Peyer's patch (tissue), 4 donors: ENCODE measurements around the gene DNMT3A. TPM values are rescaled to one million over a fixed set of nuclear protein-coding genes. Genes with fewer than 3 reads are reported as not detected.

ENCODE experiments used
- DNase-seq, 3 donors: peaks; one replicate each; pipeline ENCODE4 v3.0.0-alpha.2; 2017 to 2019
- H3K27ac ChIP-seq, 4 donors: fragments of 200-600 bp; sonication (generic); one replicate each; pipeline ENCODE4 v1.5.1; 2016 to 2019
- H3K27me3 ChIP-seq, 2 donors: fragments of 200-600 bp; sonication (generic); one replicate each; pipeline ENCODE4 v1.5.1; 2019
- H3K36me3 ChIP-seq, 3 donors: fragments of 200-600 bp; sonication (generic); one replicate each; pipeline ENCODE4 v1.5.1; 2016 to 2019
- H3K4me1 ChIP-seq, 4 donors: fragments of 200-600 bp; sonication (generic); one replicate each; pipeline ENCODE4 v1.5.1; 2016 to 2019
- H3K4me3 ChIP-seq, 4 donors: fragments of 200-600 bp; sonication (generic); 1 replicate in 3 of 4; 2 replicates in 1 of 4; pipeline ENCODE4 v1.5.1; 2016 to 2019; ENCODE audit warnings: mild to moderate bottlenecking in 1 of 4
- H3K9me3 ChIP-seq, 4 donors: fragments of 200-600 bp; sonication (generic); one replicate each; pipeline ENCODE4 v1.5.1; 2016 to 2019; ENCODE audit warnings: mild to moderate bottlenecking in 1 of 4
- POLR2A ChIP-seq, 2 donors: fragments of 450-650 bp; IDR thresholded peaks; one replicate each; pipeline ENCODE4 v1.5.1; 2017; ENCODE audit warnings: antibody characterized with exemption in 2 of 2, mild to moderate bottlenecking in 2 of 2, moderate library complexity in 2 of 2
- total RNA-seq, 4 donors: library from RNA; depleted of rRNA; stranded (reverse); fragments of >200 nt; gene quantifications; one replicate each; pipeline ENCODE4 v1.1.0, GENCODE V29; 2016
- TF ChIP-seq, protein P1 (sequence below), 6 experiments: fragments of 450-650 bp in 4 of 6; fragments of 200-600 bp in 2 of 6; sonication (generic) in 1 of 6; IDR thresholded peaks; one replicate each; pipeline ENCODE4 v1.5.1; 2017 to 2019; ENCODE audit warnings: antibody characterized with exemption in 6 of 6, mild to moderate bottlenecking in 3 of 6, moderate library complexity in 1 of 6

Gene DNMT3A
- total RNA-seq, 4 donors from 2014 or later: 10.7 to 126 (median 27.7) TPM

DNA sequence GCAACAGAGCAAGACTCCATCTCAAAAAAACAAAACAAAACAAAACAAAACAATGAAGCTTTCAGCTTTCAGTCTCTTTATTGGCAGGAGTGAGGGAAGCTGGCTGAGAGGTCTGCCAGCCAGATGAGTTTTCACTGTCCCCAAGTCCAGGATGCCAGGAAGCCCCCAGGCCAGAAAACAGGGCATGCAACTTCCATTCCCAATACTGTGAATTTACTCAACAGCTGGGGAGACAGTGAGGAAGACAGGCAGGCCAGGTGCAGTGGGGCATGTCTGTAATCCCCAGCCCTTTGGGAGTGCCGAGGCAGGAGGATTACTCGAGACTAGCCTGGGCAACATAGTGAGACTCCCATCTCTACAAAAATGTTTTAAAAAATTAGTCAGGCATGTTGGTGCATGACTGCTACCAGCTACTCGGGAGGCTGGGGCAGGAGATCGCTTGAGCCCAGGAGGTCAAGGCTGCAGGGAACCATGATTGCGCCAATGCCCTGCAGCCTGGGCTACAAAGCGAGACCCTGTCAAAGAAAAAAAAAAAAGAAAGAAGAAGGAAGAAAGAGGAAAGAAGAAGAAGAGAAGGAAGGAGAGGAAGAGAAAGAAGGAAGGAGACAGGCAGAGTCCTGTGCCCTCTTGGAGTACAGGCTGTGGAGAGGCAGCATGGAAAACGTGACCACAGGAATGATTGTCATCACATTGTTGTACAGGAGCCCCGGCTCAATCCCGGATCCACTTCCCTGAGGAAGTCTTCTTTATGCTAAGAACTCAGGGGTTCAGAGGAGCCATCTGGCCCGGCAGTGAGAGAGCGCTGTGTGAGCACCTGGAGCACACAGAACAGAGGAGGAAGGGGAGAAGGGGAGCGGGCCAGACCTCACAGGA is 144.2 kb downstream of the DNMT3A start:
- no peak overlapping the region for H3K27ac ChIP-seq
- no peaks in the 10 kb centered on the region for H3K4me1 ChIP-seq
- no peak for DNase-seq
- H3K9me3 ChIP-seq: no peaks in the 10 kb centered on the region
- no peaks in the 10 kb centered on the region for H3K27me3 ChIP-seq
- H3K4me3 ChIP-seq: no peak overlapping the region
- TF ChIP-seq, protein P1, sequence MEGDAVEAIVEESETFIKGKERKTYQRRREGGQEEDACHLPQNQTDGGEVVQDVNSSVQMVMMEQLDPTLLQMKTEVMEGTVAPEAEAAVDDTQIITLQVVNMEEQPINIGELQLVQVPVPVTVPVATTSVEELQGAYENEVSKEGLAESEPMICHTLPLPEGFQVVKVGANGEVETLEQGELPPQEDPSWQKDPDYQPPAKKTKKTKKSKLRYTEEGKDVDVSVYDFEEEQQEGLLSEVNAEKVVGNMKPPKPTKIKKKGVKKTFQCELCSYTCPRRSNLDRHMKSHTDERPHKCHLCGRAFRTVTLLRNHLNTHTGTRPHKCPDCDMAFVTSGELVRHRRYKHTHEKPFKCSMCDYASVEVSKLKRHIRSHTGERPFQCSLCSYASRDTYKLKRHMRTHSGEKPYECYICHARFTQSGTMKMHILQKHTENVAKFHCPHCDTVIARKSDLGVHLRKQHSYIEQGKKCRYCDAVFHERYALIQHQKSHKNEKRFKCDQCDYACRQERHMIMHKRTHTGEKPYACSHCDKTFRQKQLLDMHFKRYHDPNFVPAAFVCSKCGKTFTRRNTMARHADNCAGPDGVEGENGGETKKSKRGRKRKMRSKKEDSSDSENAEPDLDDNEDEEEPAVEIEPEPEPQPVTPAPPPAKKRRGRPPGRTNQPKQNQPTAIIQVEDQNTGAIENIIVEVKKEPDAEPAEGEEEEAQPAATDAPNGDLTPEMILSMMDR (IDR thresholded peaks at IDR 0.05): no peak
- H3K36me3 ChIP-seq: no peaks in the 10 kb centered on the region

DNA sequence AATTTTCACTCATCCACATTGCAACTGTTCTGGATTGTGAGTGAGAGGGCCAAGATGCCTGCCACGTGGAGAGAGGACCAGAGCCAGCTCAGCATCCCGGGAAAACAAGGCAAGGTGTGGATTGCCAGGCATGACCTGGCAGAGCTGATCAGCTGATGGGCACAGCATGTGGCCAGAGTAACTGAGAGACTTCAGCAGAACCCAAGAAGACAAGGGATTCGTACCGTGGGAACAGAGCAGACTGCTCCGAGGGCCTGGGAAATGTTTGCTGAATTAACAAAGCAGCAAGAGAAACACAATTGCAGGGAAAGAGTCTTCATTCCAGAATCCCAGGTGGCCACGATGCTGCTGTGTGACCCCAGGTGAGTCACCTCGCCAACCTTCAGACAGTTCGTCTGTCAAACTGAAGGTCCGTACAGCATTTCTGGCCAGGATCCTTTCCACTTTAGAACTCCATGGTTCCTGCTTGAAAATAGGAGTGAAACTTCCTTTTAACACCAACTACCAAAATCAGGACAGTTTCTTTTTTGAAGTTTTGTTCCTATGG is 147.1 kb downstream of the DNMT3A start:
- Histone ChIP-seq H3K36me3 (no peaks in the 10 kb centered on the region), H3K4me3 (no peak overlapping the region), H3K27ac (no peak overlapping the region), H3K27me3 (no peaks in the 10 kb centered on the region), H3K9me3 (no peaks in the 10 kb centered on the region), H3K4me1 (no peaks in the 10 kb centered on the region)
- TF ChIP-seq POLR2A (IDR thresholded peaks at IDR 0.05): no peak
- TF ChIP-seq, protein P1 (IDR thresholded peaks at IDR 0.05): no peak
- DNase-seq: no peak

DNA sequence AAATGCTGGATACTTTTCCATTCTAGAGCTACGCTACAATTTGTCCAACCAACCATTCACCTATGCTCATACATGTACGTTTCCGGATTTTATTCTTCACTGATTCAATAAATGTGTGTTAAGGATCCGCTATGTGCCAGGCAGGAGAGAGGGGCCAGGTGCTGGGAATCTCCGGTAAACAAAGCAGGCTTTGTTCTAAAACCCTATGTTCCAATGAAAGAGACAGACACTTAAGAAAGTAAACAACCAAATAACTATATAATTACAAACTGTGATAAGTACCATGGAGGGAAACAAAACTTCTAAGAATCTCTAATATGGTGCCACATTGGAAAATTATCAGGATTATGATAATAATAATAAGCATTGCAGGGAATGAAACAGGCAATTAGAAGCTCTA is 151.2 kb downstream of the DNMT3A start:
- H3K4me3 ChIP-seq: no peak overlapping the region
- no peaks in the 10 kb centered on the region for H3K27me3 ChIP-seq
- no peaks in the 10 kb centered on the region for H3K9me3 ChIP-seq
- H3K27ac ChIP-seq: no peak overlapping the region
- H3K36me3 ChIP-seq: no peaks in the 10 kb centered on the region
- no peak for TF ChIP-seq POLR2A (IDR thresholded peaks at IDR 0.05)
- TF ChIP-seq, protein P1 (IDR thresholded peaks at IDR 0.05): no peak
- DNase-seq: no peak
- H3K4me1 ChIP-seq: no peaks in the 10 kb centered on the region

DNA sequence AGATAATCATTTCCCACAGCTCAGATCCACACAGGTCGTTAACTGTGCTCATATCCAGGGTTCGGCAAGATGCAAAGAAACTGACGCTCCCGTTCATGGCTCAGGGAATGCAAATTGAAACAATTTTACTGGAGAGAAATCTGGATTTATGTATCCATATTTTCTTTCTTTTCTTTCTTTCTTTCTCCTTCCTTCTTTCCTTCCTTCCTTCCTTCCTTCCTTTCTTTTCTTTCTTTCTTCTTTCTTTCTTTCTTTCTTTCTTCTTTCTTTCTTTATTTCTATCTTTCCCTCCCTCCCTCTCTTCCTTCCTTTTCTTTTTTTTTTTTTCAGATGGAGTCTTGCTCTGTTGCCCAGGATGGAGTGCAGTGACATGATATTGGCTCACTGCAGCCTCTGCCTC is 153.3 kb downstream of the DNMT3A start:
- Histone ChIP-seq H3K27me3 (no peaks in the 10 kb centered on the region), H3K36me3 (no peaks in the 10 kb centered on the region), H3K4me3 (no peak overlapping the region), H3K4me1 (no peaks in the 10 kb centered on the region), H3K9me3 (no peaks in the 10 kb centered on the region), H3K27ac (no peak overlapping the region)
- TF ChIP-seq, protein P1 (IDR thresholded peaks at IDR 0.05): no peak
- no peak for TF ChIP-seq POLR2A (IDR thresholded peaks at IDR 0.05)
- DNase-seq: no peak

DNA sequence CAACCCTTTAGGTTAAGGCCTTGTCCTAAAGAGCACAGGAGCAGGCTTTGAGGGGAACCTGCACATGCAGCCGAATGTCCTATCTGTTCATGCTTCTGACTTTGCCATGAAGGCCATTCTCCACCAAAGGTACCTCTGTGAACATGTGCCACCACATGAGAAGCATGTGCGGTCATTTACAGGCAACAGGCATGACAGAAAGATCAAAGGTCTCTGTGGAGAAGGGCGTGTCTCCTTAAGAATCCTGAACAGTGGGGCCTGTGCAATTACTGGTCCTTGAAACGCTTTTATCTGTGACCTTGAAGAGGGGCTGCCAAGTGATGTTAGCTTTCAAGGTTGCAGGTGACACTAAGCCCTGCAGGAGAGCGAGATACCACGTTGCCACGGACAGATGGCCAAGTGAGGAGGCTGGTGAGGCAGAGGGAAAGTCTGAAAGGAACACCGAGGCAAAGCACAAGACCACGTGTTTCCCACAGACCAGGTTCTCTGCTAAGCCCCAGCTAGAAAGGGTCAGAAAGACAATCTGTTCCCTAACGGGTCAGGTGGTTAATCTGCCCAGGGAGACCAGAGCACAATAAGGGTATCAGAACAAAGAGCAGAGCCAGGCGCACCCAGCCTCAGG is 153.9 kb downstream of the DNMT3A start:
- no peaks in the 10 kb centered on the region for H3K27me3 ChIP-seq
- no peak overlapping the region for H3K4me3 ChIP-seq
- TF ChIP-seq, protein P1 (IDR thresholded peaks at IDR 0.05): no peak
- TF ChIP-seq POLR2A (IDR thresholded peaks at IDR 0.05): no peak
- DNase-seq: peak in 1 of 3 donors; percentile 55
- no peaks in the 10 kb centered on the region for H3K4me1 ChIP-seq
- no peaks in the 10 kb centered on the region for H3K9me3 ChIP-seq
- no peak overlapping the region for H3K27ac ChIP-seq
- H3K36me3 ChIP-seq: no peaks in the 10 kb centered on the region
